K562 (cell line): ENCODE measurements around the gene ATP8B4. TPM values are rescaled to one million over a fixed set of nuclear protein-coding genes. Genes with fewer than 3 reads are reported as not detected.

Experiments used
- ATAC-seq: fragments of 200-7000 bp; cut with Tn5 transposase; 3 replicates; pipeline ENCODE4 v1.9.1; 2020; ENCODE audit warnings: moderate library complexity
- BruUV-seq: library from RNA; stranded (reverse); fragments of 400-500 nt; replicated peaks from 2 replicates; lab custom pipeline; 2021; lab: Mats Ljungman, UMichigan
- CTCF ChIA-PET: fragments of 300-600 bp; formaldehyde crosslinking; extraction: SDS; loops from one replicate; lab custom pipeline; 2021; ENCODE audit warnings: low intra/inter-chr PET ratio; lab: Yijun Ruan, JAX
- POLR2A ChIA-PET: fragments of 300-600, 350-650 bp; sonication (Branson Sonifier 250); formaldehyde crosslinking; extraction: SDS; loops from one replicate; lab custom pipeline; 2021; ENCODE audit warnings: antibody characterized with exemption, inconsistent platforms; lab: Yijun Ruan, JAX
- DNase-seq, 4 experiments: peaks; one replicate each; pipeline versions ENCODE4 v3.0.0 to v3.0.0-alpha.2; 2011 to 2018; ENCODE audit warnings: low spot score in 3 of 4, mixed read lengths in 3 of 4; ENCODE audit errors: extremely low read depth in 1 of 4
- FAIRE-seq: peaks from 2 replicates; lab custom pipeline; 2011; peaks lifted over from hg19 to GRCh38; lab: Jason Lieb, UNC
- H2AFZ ChIP-seq: 2 replicates; pipeline ENCODE4 v1.6.0; 2011; ENCODE audit warnings: low read depth, low read length, control low read depth, inconsistent platforms
- H3K27ac ChIP-seq: fragments of 200-600 bp; 3 replicates; pipeline ENCODE4 v1.8.0; 2011; ENCODE audit warnings: low read depth, mild to moderate bottlenecking, control low read depth, inconsistent platforms, low read length, moderate library complexity, mixed read lengths; ENCODE audit errors: extremely low read depth
- H3K27me3 ChIP-seq, 2 experiments: fragments of 300-600 bp in 1 of 2; 2 replicates in 1 of 2; 3 replicates in 1 of 2; pipeline versions ENCODE4 v1.6.0 to v1.8.0; 2011; ENCODE audit warnings: inconsistent platforms in 2 of 2, low read length in 2 of 2, mild to moderate bottlenecking in 1 of 2, mixed read lengths in 1 of 2, moderate library complexity in 1 of 2; ENCODE audit not compliant: control insufficient read depth in 2 of 2, insufficient read depth in 2 of 2
- H3K36me3 ChIP-seq: fragments of 300-600 bp; 3 replicates; pipeline ENCODE4 v1.8.0; 2011; ENCODE audit warnings: mild to moderate bottlenecking, low read length, inconsistent platforms; ENCODE audit not compliant: control insufficient read depth, insufficient read depth
- H3K4me1 ChIP-seq, 2 experiments: fragments of 200-600 bp in 1 of 2; replicated peaks in 1 of 2; 2 replicates in 1 of 2; 3 replicates in 1 of 2; pipeline versions ENCODE4 v1.5.1 to v1.8.0; 2011; ENCODE audit warnings: inconsistent platforms in 2 of 2, low read length in 2 of 2, mild to moderate bottlenecking in 1 of 2, mixed read lengths in 1 of 2, moderate library complexity in 1 of 2; ENCODE audit not compliant: control insufficient read depth in 2 of 2, insufficient read depth in 2 of 2
- H3K4me2 ChIP-seq: 2 replicates; pipeline ENCODE4 v1.6.1; 2011; ENCODE audit warnings: low read length, control low read depth, inconsistent platforms, mixed read lengths; ENCODE audit not compliant: insufficient read depth
- H3K4me3 ChIP-seq: fragments of 200-600 bp; sonication (generic), shearing (Covaris generic); 2 replicates; pipeline ENCODE4 v1.5.1; 2016; ENCODE audit warnings: control low read depth, inconsistent platforms
- H3K79me2 ChIP-seq: fragments of 200-600 bp; 3 replicates; pipeline ENCODE4 v1.8.0; 2011; ENCODE audit warnings: low read length, inconsistent platforms; ENCODE audit not compliant: control insufficient read depth, insufficient read depth
- H3K9ac ChIP-seq, 2 experiments: 2 replicates each; pipeline versions ENCODE4 v1.6.0 to v1.6.1; 2011; ENCODE audit warnings: low read depth in 2 of 2, low read length in 2 of 2, control low read depth in 1 of 2, inconsistent platforms in 1 of 2, mild to moderate bottlenecking in 1 of 2, mixed read lengths in 1 of 2; ENCODE audit not compliant: insufficient read depth in 1 of 2
- H3K9me1 ChIP-seq: one replicate; pipeline ENCODE4 v1.6.0; 2011; ENCODE audit warnings: inconsistent platforms, mild to moderate bottlenecking, low read length, moderate library complexity; ENCODE audit not compliant: control insufficient read depth, insufficient read depth
- H3K9me3 ChIP-seq: replicated peaks from 2 replicates; pipeline ENCODE4 v1.5.1; 2011; ENCODE audit warnings: low read depth, low read length, inconsistent platforms; ENCODE audit not compliant: control insufficient read depth, insufficient read depth
- H4K20me1 ChIP-seq: replicated peaks from 2 replicates; pipeline ENCODE4 v1.6.1; 2011; ENCODE audit warnings: low read length, inconsistent platforms, mixed read lengths; ENCODE audit not compliant: control insufficient read depth, insufficient read depth
- CREB3 ChIP-seq: fragments of 450-650 bp; conservative IDR thresholded peaks from 2 replicates; pipeline ENCODE4 v1.6.1; 2016; ENCODE audit warnings: missing genetic modification characterization, low read depth, mild to moderate bottlenecking, missing compliant biosample characterization, moderate library complexity
- CSDE1 ChIP-seq, 2 experiments: fragments of 450-650 bp; IDR thresholded peaks; 2 replicates each; pipeline ENCODE4 v1.6.1; 2016; ENCODE audit warnings: mild to moderate bottlenecking in 1 of 2
- HINFP ChIP-seq: fragments of 450-650 bp; conservative IDR thresholded peaks from 2 replicates; pipeline ENCODE4 v1.6.1; 2016; ENCODE audit warnings: missing genetic modification characterization, low read depth, mild to moderate bottlenecking, control low read depth, missing compliant biosample characterization
- SAFB ChIP-seq: fragments of 200-400 bp; formaldehyde crosslinking; IDR thresholded peaks from 2 replicates; pipeline ENCODE4 v1.6.1; 2017; ENCODE audit warnings: low read depth, low read length, borderline replicate concordance
- SNIP1 ChIP-seq: fragments of 450-650 bp; IDR thresholded peaks from 2 replicates; pipeline ENCODE4 v1.7.1; 2017; ENCODE audit warnings: low read depth, mild to moderate bottlenecking
- TEAD4 ChIP-seq, 2 experiments: sonication (generic) in 1 of 2; formaldehyde crosslinking in 1 of 2; IDR thresholded peaks; 2 replicates each; pipeline versions ENCODE4 v1.6.1 to v1.8.0; 2012 to 2022; ENCODE audit warnings: borderline replicate concordance in 1 of 2, inconsistent platforms in 1 of 2, low read length in 1 of 2, mild to moderate bottlenecking in 1 of 2, missing genetic modification reagents in 1 of 2
- ZNF121 ChIP-seq: sonication (generic); formaldehyde crosslinking; conservative IDR thresholded peaks from 2 replicates; pipeline ENCODE4 v1.8.0; 2022; ENCODE audit warnings: missing genetic modification reagents
- ZNF143 ChIP-seq: sonication (generic); formaldehyde crosslinking; IDR thresholded peaks from 2 replicates; pipeline ENCODE4 v1.9.0; 2022; ENCODE audit warnings: mild to moderate bottlenecking, missing genetic modification reagents
- ZNF277 ChIP-seq: fragments of 250-450 bp; sonication (Bioruptor Pico); IDR thresholded peaks from 2 replicates; pipeline ENCODE4 v1.8.0; 2022; ENCODE audit warnings: inconsistent platforms, mild to moderate bottlenecking, moderate library complexity, borderline replicate concordance
- WGBS: fragments of 100-300 bp; shearing (Covaris generic); methylation state at CpG from one replicate; pipeline ENCODE4 v1.1.6; 2016; ENCODE audit warnings: low coverage, mixed read lengths; ENCODE audit not compliant: insufficient coverage; ENCODE audit errors: missing lambda C conversion rate; 5-methylcytosine and 5-hydroxymethylcytosine counted together
- in situ Hi-C: fragments of 300-500 bp; cut with MboI; formaldehyde crosslinking; loops from 4 replicates; pipeline ENCODE4 v1.15.0; 2018; ENCODE audit warnings: inconsistent platforms, mixed read lengths
- intact Hi-C: fragments of 100-400 bp; cut with micrococcal nuclease; formaldehyde crosslinking; loops from 2 replicates; pipeline ENCODE4 v1.14.2; 2022
- polyA plus RNA-seq, 8 experiments: library from polyadenylated mRNA; depleted of rRNA in 4 of 8; stranded (reverse) in 5 of 8; unstranded in 3 of 8; fragments of >200 nt; fragmentation: Nextera tagmentation in 2 of 8; fragmentation: Illumina TruSeq in 1 of 8; extraction: Ambion mirVana in 2 of 8; extraction: Trizol in 1 of 8; gene quantifications; 2 replicates each; pipeline versions ENCODE4 v1.2.1 to v1.2.3, GENCODE V29; 2011 to 2014; ENCODE audit warnings: inconsistent platforms in 1 of 8, missing spikeins in 1 of 8
- total RNA-seq, 7 experiments: library from RNA; depleted of rRNA in 6 of 7; stranded (reverse); fragments of >200 nt in 6 of 7; fragmentation: Illumina TruSeq in 2 of 7; extraction: Trizol in 2 of 7; gene quantifications; 2 replicates each; pipeline versions ENCODE4 v1.2.1 to v1.2.3, GENCODE V29; 2011 to 2021; ENCODE audit warnings: low replicate concordance in 1 of 7

The ATP8B4 gene
- total and polyA plus RNA-seq, 9 of the 15 experiments (the other 6 are each of a cell fraction or from before 2014, with no cell fraction given) = 0.14 to 2.5 (median 0.44) TPM

DNA sequence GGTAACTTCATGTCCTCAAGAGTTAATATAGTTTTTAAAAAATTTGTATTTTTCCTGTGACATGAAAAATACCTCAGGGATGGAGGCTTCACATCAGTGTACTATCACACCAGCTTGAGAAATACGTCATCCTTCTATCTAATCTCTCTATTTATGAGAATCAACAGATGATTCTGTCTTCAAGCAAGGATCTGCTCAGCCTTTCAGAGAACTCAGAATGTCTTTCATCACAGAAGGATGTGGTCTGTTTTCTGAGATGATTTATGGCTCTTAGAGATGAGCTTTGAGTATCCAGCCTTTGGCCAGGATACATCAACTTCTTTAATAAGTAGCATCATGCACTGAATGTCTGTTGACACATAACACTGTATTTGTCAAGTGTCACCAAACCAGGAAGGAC lies 304.3 kb downstream of the ATP8B4 start:
- intact Hi-C loops = no loop called here
- Histone ChIP-seq H3K9me3 (no peaks in the 10 kb centered on the region), H3K79me2 (no peaks in the 10 kb centered on the region), H3K27me3 (no peaks in the 10 kb centered on the region), H2AFZ (no peak overlapping the region), H3K9ac (no peak overlapping the region), H3K4me1 (no peaks in the 10 kb centered on the region), H4K20me1 (no peaks in the 10 kb centered on the region), H3K4me2 (no peak overlapping the region), H3K27ac (no peak overlapping the region), H3K36me3 (no peaks in the 10 kb centered on the region), H3K9me1 (no peaks in the 10 kb centered on the region), H3K4me3 (no peak overlapping the region)
- WGBS = 0% methylated on average over 1 of the region's 1 CpG
- in situ Hi-C loops = no loop called here
- ATAC-seq (no peak), DNase-seq (no peak), FAIRE-seq (no peak)
- BruUV-seq = no TSS peak
- ChIA-PET CTCF (no interaction called here), POLR2A (no interaction called here)
- no peak for TF ChIP-seq SNIP1
- no peak for TF ChIP-seq CSDE1 (IDR thresholded peaks at IDR 0.05)
- TF ChIP-seq TEAD4 (IDR thresholded peaks at IDR 0.05; ENCODE audit: low read length) = no peak
- TF ChIP-seq TEAD4 (CRISPR knock-in tag; IDR thresholded peaks at IDR 0.05; ENCODE audit: borderline replicate concordance) = no peak
- TF ChIP-seq ZNF143 = no peak
- no peak for TF ChIP-seq ZNF121 (CRISPR knock-in tag)
- TF ChIP-seq SAFB = no peak
- TF ChIP-seq CREB3 (tag) = no peak
- TF ChIP-seq ZNF277 (CRISPR knock-in tag) = no peak
- no peak for TF ChIP-seq HINFP
